Stimulated activated CD8-positive, alpha-beta memory T cell treated with anti-CD3 and anti-CD28 coated beads, Interleukin-4, amount 100 ng/mL, for 4 hours (primary cell): ENCODE results near the gene NUCKS1.
A peak's percentile ranks its signal among the peaks of the same experiment; 100 is the strongest.

Experiments used
- DNase-seq, 2 donors: peaks; one replicate each; pipeline ENCODE4 v3.0.0-alpha.2; 2020; ENCODE audit warnings: low read depth in 2 of 2, low spot score in 1 of 2

The NUCKS1 gene

DNA sequence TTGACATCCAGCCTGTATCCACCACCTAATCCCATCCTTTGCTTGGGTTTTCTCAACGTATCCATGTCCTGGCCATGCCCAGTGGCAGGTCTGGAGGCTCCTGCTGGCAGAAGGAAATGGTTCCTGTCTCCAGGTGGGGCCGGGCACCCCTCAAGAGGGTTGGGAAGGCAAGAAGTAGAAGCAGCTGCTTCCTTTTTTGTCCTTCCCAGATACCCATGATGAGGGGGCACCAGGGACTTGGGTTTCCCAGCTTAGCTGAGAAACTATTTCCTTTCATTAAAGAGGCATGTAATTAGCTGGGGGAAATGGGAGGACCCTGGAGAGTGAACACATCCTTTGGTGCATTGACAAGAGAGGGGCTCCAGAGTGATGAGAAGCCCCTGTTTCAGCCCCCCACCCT, 48.6 kb downstream of the NUCKS1 start:
- DNase-seq = no peak

- no peak for DNase-seq
Measured at GRCh38 chr1:205700865-205701401, 49.0 kb downstream of the NUCKS1 start.

DNA sequence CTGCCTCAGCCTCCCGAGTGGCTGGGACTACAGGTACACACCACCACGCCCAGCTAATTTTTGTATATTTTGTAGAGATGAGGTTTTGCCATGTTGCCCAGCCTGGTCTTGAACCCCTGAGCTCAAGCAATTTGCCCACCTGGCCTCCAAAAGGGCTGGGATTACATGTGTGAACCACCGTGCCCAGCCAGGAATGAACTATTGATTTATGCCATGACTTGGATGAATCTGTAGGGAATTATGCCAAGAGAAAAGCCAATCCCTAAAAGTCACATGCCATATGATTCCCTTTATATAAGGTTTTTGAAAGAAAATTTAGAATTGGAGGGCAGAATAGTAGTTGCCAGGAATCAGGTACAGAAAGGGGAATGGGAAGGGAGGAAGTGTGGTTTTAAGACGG, 50.6 kb downstream of the NUCKS1 start:
- DNase-seq = no peak

DNA sequence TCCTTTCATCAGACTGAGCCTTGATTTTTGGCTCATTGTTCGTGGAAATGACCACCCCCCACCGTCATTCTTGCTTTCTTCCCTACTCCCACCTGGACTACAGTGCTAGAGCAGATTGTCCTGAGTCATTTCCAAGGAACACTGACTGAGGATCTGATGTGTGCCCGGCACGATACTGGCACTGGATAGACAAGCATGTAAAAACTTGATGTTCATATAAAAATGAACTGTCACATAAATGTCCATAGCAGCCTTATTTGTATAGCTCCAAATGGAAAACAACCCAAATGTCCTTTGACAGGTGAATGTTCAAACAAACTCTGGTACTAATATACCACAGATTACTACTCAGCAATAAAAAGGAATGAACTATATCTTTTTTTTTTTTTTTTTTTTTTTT, 51.1 kb downstream of the NUCKS1 start:
- no peak for DNase-seq

DNA sequence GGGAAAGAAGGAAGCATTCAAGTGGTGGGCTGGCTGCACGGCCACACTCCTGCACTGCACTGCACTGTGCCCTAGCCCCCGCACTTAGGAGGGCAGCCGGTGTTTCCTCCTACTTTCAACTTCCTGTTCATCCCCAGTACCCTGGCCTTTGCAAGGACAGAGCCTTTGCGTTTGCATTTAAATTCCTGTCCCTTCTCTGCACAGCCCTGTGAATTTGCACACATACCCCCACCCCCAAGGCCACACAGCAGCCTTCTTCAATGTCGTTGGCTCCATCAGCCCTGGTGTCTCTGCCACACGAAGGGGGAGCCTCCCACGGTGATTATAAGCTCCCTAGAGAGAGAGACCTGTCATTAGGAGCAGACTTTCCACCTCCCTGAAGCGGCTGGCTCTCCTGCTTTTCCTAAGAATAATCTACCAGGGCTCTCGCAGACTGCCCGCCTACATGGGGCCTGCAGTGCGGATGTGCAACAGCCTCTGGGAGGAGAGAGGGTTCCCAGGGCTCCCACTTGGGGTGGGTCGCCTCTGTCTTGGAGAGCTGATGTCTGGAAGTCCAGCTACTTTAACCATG, 56.5 kb downstream of the NUCKS1 start:
- no peak for DNase-seq

DNA sequence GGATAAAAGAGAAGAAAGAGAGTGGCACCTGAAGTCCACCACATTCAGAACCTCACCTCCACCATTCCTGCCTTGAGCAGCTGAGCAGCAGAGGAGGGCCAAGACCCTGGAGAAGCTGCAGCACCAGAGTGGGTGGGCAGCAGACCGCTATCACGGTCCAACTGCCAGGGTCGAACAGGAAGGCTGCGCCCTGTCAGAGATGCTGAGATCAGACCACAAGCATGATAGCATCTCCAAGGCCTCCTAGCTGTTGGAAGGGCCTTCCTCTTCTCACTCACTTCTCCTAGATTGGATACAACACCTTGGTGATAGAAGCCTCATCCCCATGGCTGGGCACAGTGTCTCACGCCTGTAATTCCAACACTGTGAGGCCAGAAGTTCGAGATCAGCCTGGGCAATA, 57.6 kb downstream of the NUCKS1 start:
- no peak for DNase-seq

- no peak for DNase-seq
Measured at GRCh38 chr1:205690122-205690756, 59.7 kb downstream of the NUCKS1 start.

GRCh38 chr1:205689479-205689878, 60.5 kb downstream of the NUCKS1 start:
- DNase-seq = no peak

DNA sequence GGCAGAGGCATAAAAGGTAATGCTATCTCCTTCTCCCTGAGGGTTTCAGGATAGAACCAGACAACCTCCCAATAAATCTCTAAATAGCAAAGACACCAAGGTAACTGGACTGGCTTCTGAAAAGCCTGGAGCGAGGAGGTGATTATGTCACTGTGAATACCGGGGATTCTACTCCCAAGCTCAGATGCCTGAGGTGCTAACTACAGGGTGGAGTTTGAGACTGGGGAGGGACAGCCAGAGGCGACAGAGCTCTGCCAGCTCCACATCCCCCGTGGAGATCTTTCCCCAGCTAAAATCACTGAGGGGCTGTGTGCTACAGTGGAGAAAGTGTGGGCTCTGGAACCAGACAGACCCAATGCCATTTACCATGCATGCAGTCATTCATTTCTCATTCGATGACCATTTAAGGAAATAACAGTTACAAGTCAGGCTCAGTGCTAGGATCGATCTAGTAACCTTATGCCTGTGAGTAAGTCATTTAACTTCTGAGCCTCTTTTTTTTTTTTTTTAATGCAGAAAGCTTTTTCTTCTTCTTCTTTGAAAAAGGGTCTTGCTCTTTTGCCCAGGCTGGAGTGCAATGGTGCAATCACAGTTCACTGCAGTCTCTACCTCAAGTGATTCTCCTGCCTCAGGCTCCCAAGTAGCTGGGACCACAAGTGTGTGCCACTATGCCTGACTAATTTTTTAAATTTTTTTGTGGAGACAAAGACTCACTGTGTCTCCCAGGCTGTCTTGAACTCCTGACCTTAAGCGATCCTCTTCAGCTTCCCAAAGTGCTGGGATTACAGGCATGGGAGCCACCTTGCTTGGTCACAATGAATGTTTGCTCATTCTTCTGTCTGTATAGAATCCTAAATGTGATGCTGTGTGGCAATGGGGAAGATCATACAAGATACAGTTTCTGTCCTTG, 61.6 kb downstream of the NUCKS1 start:
- no peak for DNase-seq

- no peak for DNase-seq
Measured at GRCh38 chr1:205687242-205687641, 62.7 kb downstream of the NUCKS1 start.

GRCh38 chr1:205681364-205681763, 68.6 kb downstream of the NUCKS1 start:
- no peak for DNase-seq

DNA sequence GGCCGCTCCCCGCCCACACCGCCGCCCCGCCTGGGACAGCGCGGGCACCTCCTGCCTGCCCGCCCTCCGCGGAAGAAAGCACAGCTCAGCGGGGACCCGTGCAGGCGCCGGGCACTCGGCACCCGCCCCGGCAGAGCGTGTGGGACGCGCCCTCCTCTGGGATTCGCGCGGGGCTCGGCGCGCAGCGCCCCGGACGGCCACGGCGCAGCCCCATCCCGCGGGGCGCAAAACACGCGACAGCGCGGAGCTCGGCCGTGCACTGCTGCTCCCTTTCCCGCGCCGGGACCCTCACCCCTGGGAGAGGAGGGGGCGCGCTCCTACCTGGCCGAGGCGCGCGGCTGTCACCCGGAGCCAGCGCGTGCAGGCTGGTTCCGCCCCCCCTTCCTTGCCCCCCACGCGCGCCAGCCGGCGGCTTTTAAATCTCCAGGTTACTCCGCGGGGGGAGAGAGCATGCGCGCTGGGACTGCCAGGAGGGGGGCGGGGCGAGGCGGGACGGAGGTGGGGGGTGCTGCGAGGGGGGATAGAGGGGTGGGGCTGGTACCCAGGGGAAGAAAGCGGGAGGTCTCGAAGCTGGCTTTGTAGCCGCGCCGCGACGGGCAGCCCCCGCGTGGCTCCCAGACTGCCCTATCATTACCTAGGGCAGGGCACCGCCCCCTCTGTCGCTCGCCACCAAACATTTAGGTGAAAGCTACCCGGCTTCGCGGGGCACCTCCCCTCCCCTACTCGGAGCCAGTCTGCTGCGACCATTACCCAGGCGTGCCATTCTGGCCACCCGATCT, 69.7 kb downstream of the NUCKS1 start, which contains the start of gene SLC45A3:
Gene SLC45A3 (minus strand): TSS at position 437 of the 779 bp plus-strand sequence. CDS start 15,853 bp downstream, outside the sequence.
- DNase-seq = peak; percentile 15 to 17

DNA sequence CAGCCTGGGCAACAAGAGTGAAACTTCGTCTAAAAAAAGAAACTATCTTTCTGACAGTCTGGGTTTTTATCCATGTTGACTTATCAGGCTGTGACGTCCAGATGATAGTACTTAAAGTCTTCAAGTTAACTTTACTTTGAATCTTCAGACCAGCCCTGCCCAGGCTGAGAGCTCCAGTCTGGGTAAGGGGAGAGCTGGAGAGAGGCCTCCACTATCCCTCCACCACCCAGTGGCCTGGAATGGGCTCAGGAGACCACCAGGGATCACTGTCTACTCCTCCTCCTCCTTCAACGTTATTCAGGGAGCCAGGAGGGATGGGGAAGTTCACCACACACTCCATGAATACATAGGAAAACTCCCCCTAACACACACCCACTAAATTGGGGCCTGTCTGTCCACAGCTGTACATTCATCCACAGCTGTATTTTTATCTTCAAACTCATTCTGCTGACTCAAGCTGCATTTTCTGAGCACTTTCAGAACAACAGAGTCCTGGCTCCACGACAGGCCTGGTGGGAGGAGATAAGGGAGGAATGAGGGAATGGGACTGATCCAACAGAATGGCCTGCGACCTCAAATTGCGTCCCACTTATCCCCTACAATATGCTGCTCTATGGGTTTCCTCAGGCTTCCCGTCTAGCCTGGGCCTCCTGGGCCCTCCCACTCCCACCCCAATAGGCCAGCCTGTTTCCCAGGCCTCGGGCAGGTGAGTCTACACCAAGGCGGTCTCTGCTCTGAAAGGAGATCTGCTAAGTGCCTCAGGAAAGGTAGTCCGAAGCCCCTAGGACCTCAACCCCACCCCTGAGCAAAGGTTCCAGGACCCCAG, 71.5 kb downstream of the NUCKS1 start:
- no peak for DNase-seq

GRCh38 chr1:205677167-205677566, 72.8 kb downstream of the NUCKS1 start:
- DNase-seq = no peak

GRCh38 chr1:205676597-205676996, 73.4 kb downstream of the NUCKS1 start:
- DNase-seq = no peak

DNA sequence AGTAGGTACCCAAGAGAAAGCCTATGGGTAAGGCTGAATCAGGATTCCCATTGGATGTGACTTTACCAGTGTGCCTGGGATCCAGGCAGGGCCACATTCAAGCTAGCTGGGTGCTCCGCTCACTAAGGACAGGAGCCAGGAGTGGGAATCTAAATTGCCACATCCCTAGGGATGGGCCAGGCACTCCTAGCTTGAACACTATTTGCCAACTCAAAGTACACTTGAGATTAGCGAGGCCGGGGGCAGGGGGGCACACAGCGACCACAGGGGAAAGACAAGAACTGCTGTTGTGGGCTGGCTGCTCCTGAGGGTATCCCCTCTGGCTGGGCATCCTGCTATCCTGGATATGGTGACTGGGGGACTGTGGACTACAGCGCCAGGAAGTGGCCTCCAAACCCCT, 74.0 kb downstream of the NUCKS1 start:
- DNase-seq = no peak

- no peak for DNase-seq
Measured at GRCh38 chr1:205675247-205675646, 74.7 kb downstream of the NUCKS1 start.

GRCh38 chr1:205672970-205673369, 77.0 kb downstream of the NUCKS1 start:
- no peak for DNase-seq

DNA sequence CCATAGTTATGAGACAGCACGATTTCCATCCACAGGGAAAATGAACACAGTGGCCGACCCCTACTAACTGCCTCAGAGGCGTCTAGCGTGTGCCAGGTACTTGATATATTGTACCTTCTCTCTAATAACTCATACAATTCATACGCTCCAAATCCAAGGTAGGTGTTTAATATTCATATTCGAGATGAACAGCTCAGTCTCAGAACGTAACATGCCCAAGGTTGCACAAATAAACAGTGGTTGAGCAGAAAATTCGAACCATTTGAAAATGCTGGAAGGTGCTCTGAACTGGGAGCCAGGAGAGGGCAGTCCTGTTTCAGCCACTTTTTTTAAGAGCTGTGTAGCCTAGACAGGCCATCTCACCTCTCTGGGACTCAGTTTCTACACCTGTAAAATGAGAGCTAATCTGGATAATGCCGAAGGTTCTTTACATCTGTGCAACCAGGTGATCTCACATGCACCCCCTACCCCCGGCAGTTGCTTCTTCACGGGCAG, 77.5 kb downstream of the NUCKS1 start:
- DNase-seq = no peak
